Measurements from ENCODE around the gene RAPGEF1.

Gene RAPGEF1

DNA sequence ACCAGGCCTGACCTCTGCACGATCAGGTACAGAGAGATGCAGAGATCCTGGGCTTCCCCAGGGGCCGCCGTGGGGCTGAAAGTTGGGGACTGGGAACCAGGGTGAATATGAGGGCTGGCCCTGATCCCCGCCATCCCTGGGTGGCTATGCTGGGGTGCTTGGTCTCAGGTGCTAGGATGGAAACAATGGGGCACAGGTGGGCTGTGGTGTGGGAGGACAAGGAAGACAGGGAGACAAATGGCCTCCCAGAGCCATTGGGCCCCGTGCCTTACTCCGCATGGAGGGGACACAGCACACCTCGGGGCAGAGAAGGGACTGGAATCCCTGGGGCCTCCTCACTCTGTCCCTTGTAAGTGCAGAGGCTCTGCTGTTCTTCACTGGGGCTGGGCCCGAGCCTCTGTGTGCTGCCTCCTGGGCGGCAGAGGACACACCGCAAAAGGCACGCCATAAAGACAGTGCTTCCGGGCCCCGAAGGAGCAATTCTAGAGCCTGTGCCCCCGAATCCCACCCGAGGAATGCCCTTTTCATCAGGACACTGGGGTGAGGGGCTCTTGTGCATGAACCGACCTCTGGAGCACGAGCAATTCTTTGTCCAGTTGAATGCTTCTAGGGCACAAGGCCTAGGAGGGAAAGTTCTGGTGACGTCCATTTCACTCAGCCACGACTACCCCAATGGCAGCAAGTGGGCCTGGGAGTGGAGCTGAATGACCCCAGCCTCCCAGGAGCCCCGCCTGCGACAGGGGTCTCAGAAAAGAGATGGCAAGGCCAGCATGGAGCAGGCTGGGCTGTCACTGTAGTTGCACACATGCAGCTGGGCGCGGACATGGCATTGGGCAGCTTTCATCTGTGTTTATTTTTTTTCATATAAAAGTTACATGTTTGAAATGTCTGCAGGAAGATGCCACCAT lies 163.7 kb downstream of the RAPGEF1 start:
- no peak for TF ChIP-seq CTCF (IDR thresholded peaks at IDR 0.05; ENCODE audit: insufficient read depth, low read length, missing control alignments)
- no peak for DNase-seq (ENCODE audit: low read depth, low spot score)
- H3K4me3 ChIP-seq (ENCODE audit: low read depth, low read length): no peak overlapping the region
- CTCF ChIA-PET: no interaction called here
- POLR2A ChIA-PET: interaction anchor here (0.6 kb wide), 1 partner anchor 29 kb away, joined by 3 read pairs; no protein-coding TSS in a partner anchor

GRCh38 chr9:131574730-131575640 lies 164.9 kb downstream of the RAPGEF1 start:
- H3K4me3 ChIP-seq (ENCODE audit: low read depth, low read length): no peak overlapping the region
- CTCF ChIA-PET: interaction anchor here (0.8 to 0.9 kb wide), 2 partner anchors 16 to 165 kb away, joined by 3 read pairs; partner anchors contain the start of gene RAPGEF1
- no peak for TF ChIP-seq CTCF (IDR thresholded peaks at IDR 0.05; ENCODE audit: insufficient read depth, low read length, missing control alignments)
- POLR2A ChIA-PET: no interaction called here
- no peak for DNase-seq (ENCODE audit: low read depth, low spot score)

DNA sequence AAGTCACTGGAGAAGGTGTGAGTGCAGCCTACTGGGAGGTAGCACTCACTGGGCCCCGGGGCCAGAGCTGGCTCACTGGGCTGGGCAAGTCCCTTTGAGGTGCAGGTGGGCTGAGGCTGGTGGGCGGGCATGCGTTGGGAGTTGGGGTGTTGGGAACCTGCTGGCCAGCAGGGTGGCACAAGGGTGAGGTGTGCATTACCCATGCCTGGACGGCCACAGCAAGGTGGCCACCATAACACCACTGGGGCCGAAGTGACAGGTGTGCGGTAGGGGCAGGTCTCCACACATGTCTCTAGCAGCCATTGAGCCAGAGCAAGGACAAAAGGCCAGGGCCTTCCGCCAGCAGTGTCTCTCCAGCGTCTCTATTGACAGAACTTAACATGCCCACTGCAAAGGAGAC lies 172.0 kb downstream of the RAPGEF1 start:
- DNase-seq (ENCODE audit: low read depth, low spot score): no peak
- ChIA-PET CTCF (no interaction called here), POLR2A (no interaction called here)
- H3K4me3 ChIP-seq (ENCODE audit: low read depth, low read length): no peak overlapping the region
- no peak for TF ChIP-seq CTCF (IDR thresholded peaks at IDR 0.05; ENCODE audit: insufficient read depth, low read length, missing control alignments)

GRCh38 chr9:131566158-131566557 lies 173.7 kb downstream of the RAPGEF1 start:
- no peak for TF ChIP-seq CTCF (IDR thresholded peaks at IDR 0.05; ENCODE audit: insufficient read depth, low read length, missing control alignments)
- DNase-seq (ENCODE audit: low read depth, low spot score): no peak
- POLR2A ChIA-PET: no interaction called here
- CTCF ChIA-PET: interaction anchor here (0.9 to 1.8 kb wide), 2 partner anchors 11 to 174 kb away, joined by 3 to 7 read pairs; partner anchors contain the start of gene RAPGEF1
- no peak overlapping the region for H3K4me3 ChIP-seq (ENCODE audit: low read depth, low read length)

DNA sequence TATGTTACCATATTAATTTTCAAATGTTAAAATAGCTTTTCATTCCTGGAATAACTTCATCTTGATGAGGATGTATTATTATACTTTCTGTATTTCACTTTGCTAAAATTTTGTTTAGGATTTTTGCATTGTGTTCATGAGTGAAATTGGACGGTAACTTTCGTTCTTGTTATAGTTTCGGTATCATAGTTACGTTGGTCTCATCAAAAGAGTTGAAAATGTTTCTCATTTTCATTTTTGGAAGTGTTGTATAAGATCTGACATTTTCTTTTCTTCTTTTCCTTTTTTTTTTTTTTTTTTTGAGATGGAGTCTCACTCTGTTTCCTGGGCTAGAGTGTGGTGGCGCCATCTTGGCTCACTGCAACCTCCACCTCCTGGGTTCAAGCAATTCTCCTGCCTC lies 174.5 kb downstream of the RAPGEF1 start:
- TF ChIP-seq CTCF (IDR thresholded peaks at IDR 0.05; ENCODE audit: insufficient read depth, low read length, missing control alignments): no peak
- ChIA-PET POLR2A (no interaction called here), CTCF (interaction anchor here (0.9 to 1.8 kb wide), 2 partner anchors 12 to 174 kb away, joined by 3 to 7 read pairs; partner anchors contain the start of gene RAPGEF1)

More for the DNA sequence above, 174.5 kb downstream of the RAPGEF1 start:
- H3K4me3 ChIP-seq (ENCODE audit: low read depth, low read length): no peak overlapping the region
- no peak for DNase-seq (ENCODE audit: low read depth, low spot score)
